ENCODE data around the gene TSEN54. TPM values are rescaled to one million over a fixed set of nuclear protein-coding genes. Genes with fewer than 3 reads are reported as not detected.
A peak's percentile ranks its signal among the peaks of the same experiment; 100 is the strongest.

The TSEN54 gene
- polyA plus RNA-seq, 1 donor (not counting 4 experiments of a cell fraction or from before 2014, with no cell fraction given): 24.1 TPM

- DNase-seq (ENCODE audit: low read depth, low spot score) (no peak), FAIRE-seq (no peak)
- Histone ChIP-seq H2AFZ (ENCODE audit: control insufficient read depth, low read length) (peak overlapping the region; percentile 51), H3K4me3 (ENCODE audit: control insufficient read depth in 2 of 3, extremely low read depth in 1 of 3, insufficient read depth in 2 of 3, low read depth in 1 of 3, low read length in 3 of 3) (peak overlapping the region; percentile 63 to 92 (median 65)), H3K9me3 (ENCODE audit: control insufficient read depth, low read depth, low read length) (no peaks in the 10 kb centered on the region), H3K36me3 (ENCODE audit: control insufficient read depth in 2 of 2, extremely low read depth in 1 of 2, insufficient read depth in 2 of 2, low read length in 2 of 2) (peaks cover 10 to 14% of the 10 kb centered on the region in 2 experiments), H3K27me3 (ENCODE audit: control insufficient read depth, extremely low read depth, insufficient read depth, low read length) (no peaks in the 10 kb centered on the region), H4K20me1 (ENCODE audit: control insufficient read depth, extremely low read depth, insufficient read depth, low read length) (no peaks in the 10 kb centered on the region), H3K79me2 (ENCODE audit: control insufficient read depth, insufficient read depth, low read length) (no peaks in the 10 kb centered on the region), H3K4me1 (ENCODE audit: control insufficient read depth, extremely low read depth, insufficient read depth, low read length) (peaks cover 6% of the 10 kb centered on the region), H3K9ac (ENCODE audit: control insufficient read depth, extremely low read depth, insufficient read depth, low read length) (peak overlapping the region; percentile 62), H3K4me2 (ENCODE audit: control insufficient read depth, extremely low read depth, insufficient read depth, low read depth, low read length) (peak overlapping the region; percentile 69), H3K9me1 (ENCODE audit: control insufficient read depth, extremely low read depth, insufficient read depth, low read length) (no peaks in the 10 kb centered on the region), H3K27ac (ENCODE audit: control insufficient read depth, insufficient read depth, low read length) (no peak overlapping the region)
- dilution Hi-C loops (cut with MboI; ENCODE audit: extremely low pct_ligation_motif_present, low sequenced_read_pairs): no loop called here
- TF ChIP-seq CTCF (optimal IDR thresholded peaks at IDR 0.05 in 1 of 3, IDR thresholded peaks at IDR 0.05 in 1 of 3, conservative IDR thresholded peaks at IDR 0.05 in 1 of 3; ENCODE audit: extremely low read depth in 1 of 3, insufficient read depth in 2 of 3, low read length in 3 of 3) (no peak), EZH2 (IDR thresholded peaks at IDR 0.05; ENCODE audit: low read length) (no peak)
Observed at GRCh38 chr17:75524269-75524969, 8.1 kb downstream of the TSEN54 start.

GRCh38 chr17:75524970-75525805 lies 8.9 kb downstream of the TSEN54 start, which contains the start of gene LLGL2:
TSS of gene LLGL2 (plus strand) at chr17:75525697. CDS start at chr17:75543427, 17,730 bp downstream.
- no peak for TF ChIP-seq EZH2 (IDR thresholded peaks at IDR 0.05; ENCODE audit: low read length)
- peak; percentile 32 to 77 (median 67) for TF ChIP-seq CTCF (optimal IDR thresholded peaks at IDR 0.05 in 1 of 3, IDR thresholded peaks at IDR 0.05 in 1 of 3, conservative IDR thresholded peaks at IDR 0.05 in 1 of 3; ENCODE audit: extremely low read depth in 1 of 3, insufficient read depth in 2 of 3, low read length in 3 of 3)
- H4K20me1 ChIP-seq (ENCODE audit: control insufficient read depth, extremely low read depth, insufficient read depth, low read length): no peaks in the 10 kb centered on the region
- peaks cover 7 to 11% of the 10 kb centered on the region in 2 experiments for H3K36me3 ChIP-seq (ENCODE audit: control insufficient read depth in 2 of 2, extremely low read depth in 1 of 2, insufficient read depth in 2 of 2, low read length in 2 of 2)
- dilution Hi-C loops (cut with MboI; ENCODE audit: extremely low pct_ligation_motif_present, low sequenced_read_pairs): no loop called here
- H3K9me1 ChIP-seq (ENCODE audit: control insufficient read depth, extremely low read depth, insufficient read depth, low read length): no peaks in the 10 kb centered on the region
- peak within 1 kb of the TSS; percentile 63 for H3K9ac ChIP-seq (ENCODE audit: control insufficient read depth, extremely low read depth, insufficient read depth, low read length)
- H3K4me3 ChIP-seq (ENCODE audit: control insufficient read depth in 2 of 3, extremely low read depth in 1 of 3, insufficient read depth in 2 of 3, low read depth in 1 of 3, low read length in 3 of 3): peak within 1 kb of the TSS; percentile 63 to 92 (median 78)
- H3K27me3 ChIP-seq (ENCODE audit: control insufficient read depth, extremely low read depth, insufficient read depth, low read length): no peaks in the 10 kb centered on the region
- peak within 1 kb of the TSS; percentile 97 for H3K4me2 ChIP-seq (ENCODE audit: control insufficient read depth, extremely low read depth, insufficient read depth, low read depth, low read length)
- DNase-seq (ENCODE audit: low read depth, low spot score) (no peak), FAIRE-seq (no peak)
- H3K79me2 ChIP-seq (ENCODE audit: control insufficient read depth, insufficient read depth, low read length): no peaks in the 10 kb centered on the region
- peak within 1 kb of the TSS; percentile 36 for H3K27ac ChIP-seq (ENCODE audit: control insufficient read depth, insufficient read depth, low read length)
- H2AFZ ChIP-seq (ENCODE audit: control insufficient read depth, low read length): peak within 1 kb of the TSS; percentile 60
- no peaks in the 10 kb centered on the region for H3K9me3 ChIP-seq (ENCODE audit: control insufficient read depth, low read depth, low read length)
- H3K4me1 ChIP-seq (ENCODE audit: control insufficient read depth, extremely low read depth, insufficient read depth, low read length): peaks cover 6% of the 10 kb centered on the region

All from keratinocyte (primary cell).